Measurements from ENCODE around the gene BEST4. TPM values are rescaled to one million over a fixed set of nuclear protein-coding genes. Genes with fewer than 3 reads are reported as not detected.
"Not testable (repeated sequence)": the region's sequence is repeated elsewhere in the genome, so short reads cannot be mapped to it uniquely, and the experiment has no call there.

The BEST4 gene
- total RNA-seq = under 0.01 TPM in 1 of 2 replicates, not detected in the other

- DNase-seq (ENCODE audit: low read depth, low spot score) = no peak
Observed at GRCh38 chr1:44788120-44788860, at the start of gene BEST4. TSS of gene BEST4 (minus strand) at chr1:44788170. CDS start at chr1:44787705, 465 bp downstream.

GRCh38 chr1:44835738-44836675 is 48.0 kb upstream of the BEST4 start:
- peak; percentile 59 for DNase-seq (ENCODE audit: low read depth, low spot score)

- DNase-seq (ENCODE audit: low read depth, low spot score) = no peak
Observed at GRCh38 chr1:44834328-44834727, 46.4 kb upstream of the BEST4 start.

- no peak for DNase-seq (ENCODE audit: low read depth, low spot score)
Observed at GRCh38 chr1:44832056-44832705, 44.2 kb upstream of the BEST4 start.

- DNase-seq (ENCODE audit: low read depth, low spot score) = no peak
Observed at GRCh38 chr1:44831516-44831915, 43.5 kb upstream of the BEST4 start.

GRCh38 chr1:44830900-44831304 is 42.9 kb upstream of the BEST4 start:
- no peak for DNase-seq (ENCODE audit: low read depth, low spot score)

DNA sequence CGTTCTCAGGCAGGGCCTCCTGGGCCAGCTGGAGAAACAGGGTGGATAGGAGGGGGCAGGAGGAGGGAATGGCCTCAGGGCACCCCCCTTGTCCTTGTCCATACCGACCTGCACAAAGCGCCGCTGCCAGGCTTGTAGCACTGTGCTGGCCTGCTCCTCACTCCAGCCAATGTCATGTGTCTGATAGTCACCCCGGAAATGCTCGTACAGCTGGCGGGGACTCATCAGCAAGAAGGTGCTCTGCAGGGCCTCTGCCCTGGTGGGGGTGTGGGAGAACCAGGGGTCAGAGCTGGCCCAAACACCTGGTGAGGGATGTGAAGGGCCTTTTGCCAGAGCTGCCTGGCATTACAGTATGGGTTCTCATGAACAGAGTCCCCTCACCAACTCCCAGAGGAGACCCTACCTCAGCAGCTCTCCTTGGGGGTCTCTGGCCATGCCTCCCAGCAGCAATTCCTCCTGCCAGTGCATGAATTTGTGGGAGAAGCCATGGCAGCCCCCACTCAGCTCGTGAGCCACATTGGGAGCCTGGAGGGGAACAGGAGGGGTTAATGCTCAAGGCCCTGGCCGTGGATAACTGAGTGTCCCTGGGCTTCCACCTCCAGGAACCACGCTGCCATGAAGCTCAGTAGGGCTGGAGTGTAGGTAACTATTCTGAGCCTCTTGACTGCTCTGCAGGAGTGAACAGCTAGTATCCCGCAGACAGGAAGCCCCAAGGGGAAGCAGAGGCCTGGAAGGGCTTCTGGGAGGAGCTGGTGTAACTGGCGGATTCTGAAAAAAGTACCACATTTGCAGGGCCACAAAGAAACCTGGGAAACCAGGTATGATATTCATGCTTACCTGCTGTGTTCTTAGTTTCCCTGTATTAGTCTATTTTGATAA is 41.8 kb upstream of the BEST4 start:
- no peak for DNase-seq (ENCODE audit: low read depth, low spot score)

DNA sequence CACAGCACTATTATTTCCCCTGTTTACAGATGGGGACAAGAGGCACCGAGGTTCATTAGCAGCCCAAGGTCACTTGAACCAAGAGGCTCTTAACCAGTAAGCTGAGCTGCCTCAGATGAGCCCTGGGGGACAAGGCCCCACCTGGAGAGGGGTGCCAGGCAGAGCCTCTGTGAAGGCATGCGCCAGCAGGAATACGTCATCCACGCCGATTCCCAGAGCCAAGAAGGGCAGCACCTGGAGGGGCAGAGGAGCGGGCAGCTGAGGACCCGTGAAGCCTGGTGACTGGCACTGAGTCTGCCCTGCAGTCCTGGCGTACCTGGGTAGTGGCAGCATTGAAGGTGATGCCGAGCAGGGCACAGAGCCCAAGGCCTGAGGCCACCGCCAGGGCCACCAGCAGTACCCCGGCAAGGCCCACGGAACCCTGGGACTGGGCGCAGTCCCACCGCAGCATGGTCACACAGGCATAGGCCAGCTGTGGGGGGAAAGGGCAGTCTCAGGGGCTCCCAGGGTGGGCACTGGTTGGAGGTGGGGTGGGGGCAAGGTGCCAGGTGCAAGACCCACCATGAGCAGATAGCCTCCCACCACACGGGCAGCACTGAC is 41.0 kb upstream of the BEST4 start:
- DNase-seq (ENCODE audit: low read depth, low spot score) = no peak

DNA sequence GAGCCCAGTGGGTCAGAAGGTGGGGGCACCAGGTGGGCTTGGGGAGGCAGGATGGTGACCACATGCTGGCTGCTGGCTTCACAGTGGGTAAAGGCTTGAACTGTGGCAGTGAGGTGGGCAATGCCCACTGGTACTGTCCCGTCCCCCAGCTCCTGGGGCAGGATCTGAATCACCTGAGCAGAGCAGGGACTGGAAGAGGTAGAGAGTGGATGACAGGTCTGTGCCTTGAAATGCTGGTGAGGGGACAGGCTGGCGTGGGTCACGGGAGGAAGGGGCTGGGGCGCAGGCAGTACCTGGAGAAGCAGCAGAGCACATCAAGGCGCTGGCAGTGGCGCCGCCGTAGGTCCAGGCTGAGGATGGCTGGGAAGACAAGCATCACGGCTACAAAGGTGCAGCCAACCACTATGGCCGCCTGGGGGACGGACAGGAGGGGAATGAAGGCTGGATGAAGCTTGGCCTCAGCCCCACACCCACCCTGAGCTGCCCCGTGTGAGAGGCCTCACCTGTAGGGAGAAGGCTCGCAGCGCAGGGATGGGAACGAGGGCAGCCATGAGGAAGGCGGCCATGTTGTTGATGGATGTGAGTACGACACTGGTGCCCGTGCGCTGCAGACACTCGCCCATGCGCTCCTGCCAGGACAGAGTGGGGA is 40.2 kb upstream of the BEST4 start:
- no peak for DNase-seq (ENCODE audit: low read depth, low spot score)

DNA sequence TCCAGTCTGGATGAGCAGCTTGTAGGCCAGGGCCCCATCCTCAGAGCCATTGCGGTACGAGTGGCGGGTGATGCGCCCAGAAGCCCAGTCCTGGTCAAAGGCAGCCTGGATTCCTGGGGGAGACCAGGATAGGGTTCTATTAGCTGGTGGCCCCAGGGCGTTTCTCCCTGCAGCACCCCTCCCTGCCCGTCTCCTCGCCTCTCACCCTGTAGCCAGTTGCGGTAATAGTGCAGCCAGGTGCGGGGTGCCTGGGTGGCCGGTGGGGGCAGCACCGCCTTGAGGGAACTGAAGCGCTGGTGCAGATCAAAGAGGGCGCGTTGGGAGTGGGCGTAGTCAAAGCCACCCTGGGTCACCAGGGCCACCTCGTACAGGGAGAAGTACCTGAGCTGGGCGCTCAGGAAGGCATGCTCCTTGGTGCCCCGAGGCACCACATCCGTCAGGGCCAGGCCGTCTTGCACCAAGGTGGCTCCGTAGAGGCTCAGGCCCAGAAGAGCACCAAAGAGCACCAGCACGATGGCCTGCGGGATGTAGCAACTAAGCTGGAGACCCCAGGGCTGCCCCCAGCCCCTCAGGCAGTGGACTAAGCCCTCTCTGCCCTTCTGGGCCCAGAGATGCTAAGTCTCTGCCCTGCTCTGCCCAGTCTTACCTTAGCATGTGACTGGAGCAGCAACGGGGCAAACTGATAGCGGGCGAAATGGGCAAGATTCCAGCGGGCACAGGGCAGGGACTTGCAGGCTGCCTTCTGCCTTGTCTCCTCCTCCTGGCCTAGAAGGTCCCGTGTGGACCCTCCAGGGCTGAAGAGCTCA is 39.4 kb upstream of the BEST4 start:
- no peak for DNase-seq (ENCODE audit: low read depth, low spot score)

- DNase-seq (ENCODE audit: low read depth, low spot score) = no peak
Observed at GRCh38 chr1:44826375-44827196, 38.6 kb upstream of the BEST4 start.

DNA sequence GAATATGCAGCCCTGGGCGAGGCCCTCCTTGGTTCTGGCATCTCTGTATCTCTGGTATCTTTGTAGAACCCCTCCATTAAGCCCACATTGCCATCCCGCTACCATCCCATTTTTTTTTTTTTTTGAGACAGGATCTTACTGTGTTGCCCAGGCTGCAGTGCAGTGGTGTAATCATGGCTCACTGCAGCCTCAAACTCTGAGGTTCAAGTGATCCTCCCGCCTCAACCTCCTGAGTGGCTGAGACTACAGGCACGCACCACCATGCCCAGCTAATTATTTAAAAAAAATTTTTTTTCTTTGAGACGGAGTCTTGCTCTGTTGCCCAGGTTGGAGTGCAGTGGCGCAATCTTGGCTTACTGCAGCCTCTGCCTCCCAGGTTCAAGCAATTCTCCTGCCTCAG is 36.4 kb upstream of the BEST4 start:
- not testable (repeated sequence) for DNase-seq (ENCODE audit: low read depth, low spot score)

DNA sequence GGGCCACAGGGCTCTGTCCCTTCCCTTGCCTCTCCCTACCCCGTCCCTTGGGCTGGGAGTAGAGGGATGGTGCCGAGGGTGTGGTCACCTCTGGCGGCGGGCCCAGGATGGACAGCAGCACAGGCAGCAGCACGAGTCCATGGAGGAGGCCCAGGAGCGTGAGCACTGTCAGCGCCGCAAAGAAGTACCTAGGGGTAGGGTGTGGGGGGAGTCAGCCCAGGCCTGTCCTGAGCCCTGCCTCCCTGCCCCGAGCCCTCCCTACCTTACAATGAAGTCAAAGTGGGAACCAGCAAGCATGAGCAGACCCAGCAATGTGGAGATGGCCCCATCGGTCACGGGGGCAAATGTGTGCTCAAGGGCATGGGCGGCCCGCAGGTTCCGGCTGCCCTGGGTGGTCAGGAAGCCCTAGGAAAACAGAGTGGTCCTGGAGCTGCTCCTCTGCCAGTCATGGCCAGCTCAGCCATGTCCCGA is 35.0 kb upstream of the BEST4 start:
- no peak for DNase-seq (ENCODE audit: low read depth, low spot score)

GRCh38 chr1:44822131-44822701 is 34.2 kb upstream of the BEST4 start:
- no peak for DNase-seq (ENCODE audit: low read depth, low spot score)

DNA sequence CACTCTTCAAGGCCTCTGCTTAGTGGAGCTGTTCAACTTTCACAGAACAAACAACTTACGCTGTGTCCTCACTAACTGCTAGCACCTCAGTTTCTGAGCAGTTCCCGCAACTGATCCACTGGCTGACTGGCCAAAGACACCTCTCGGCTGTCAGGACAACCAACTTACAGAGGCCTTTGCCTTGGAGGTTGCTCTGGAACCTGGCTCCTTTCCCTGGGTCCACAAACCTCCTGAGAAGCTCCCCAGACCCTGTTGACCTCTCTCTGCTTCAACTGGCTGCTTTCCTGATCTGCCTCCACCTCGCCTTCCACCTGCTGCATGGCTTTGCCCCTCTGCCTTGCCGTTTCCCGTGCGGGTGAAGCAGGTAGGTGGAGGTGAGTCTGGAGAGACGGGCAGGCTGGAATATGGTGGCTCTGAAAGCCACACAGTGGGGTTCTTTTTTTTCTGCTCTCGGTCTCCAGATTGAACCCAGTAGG is 33.3 kb upstream of the BEST4 start:
- no peak for DNase-seq (ENCODE audit: low read depth, low spot score)

DNA sequence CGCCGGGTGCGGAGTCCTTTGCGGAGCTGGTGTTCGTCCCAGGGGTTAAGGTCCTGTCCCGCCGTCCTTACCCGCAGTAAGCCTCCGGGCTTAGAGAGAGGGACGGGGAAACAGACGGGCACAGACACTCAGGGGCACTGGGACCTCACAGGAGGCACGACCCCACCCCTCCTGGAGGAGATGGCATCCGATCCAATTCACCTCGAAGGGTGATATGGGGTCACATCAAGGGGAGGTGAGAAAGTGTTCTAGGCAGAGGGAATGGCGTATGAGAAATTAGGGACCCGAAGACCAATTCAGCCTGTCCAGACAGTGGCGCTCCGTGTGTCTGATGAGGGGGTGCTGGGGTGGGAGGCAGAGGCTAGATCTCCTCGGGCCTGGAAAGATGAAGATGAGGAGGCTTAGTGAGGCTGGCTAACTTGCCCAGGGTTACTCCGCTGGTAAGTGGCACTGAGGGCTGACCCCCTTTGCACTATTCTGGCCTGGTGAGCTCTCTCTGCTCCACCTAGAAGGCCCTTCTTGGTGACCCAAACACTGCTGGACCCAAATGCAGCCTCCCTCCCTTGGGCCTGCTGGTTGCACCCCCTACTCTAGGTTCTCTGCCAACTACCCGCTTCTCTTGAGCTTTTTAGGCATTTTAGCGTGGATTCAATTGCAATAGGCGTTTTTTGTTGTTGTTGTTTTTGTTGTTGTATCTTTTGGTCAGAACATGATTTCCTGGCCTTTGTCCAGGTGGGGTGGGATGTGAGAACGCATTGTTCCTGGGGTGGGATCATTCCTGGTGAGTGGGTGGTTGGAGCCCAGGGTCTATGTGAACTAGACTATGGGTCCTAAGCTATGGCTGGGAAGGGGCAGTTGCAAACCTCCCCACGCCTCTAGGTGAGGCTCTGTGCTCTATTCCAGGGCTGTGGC is 32.6 kb upstream of the BEST4 start:
- no peak for DNase-seq (ENCODE audit: low read depth, low spot score)
